D721Med (cell line): ENCODE results near the gene FAM78A.
"Not testable (repeated sequence)": the region's sequence is repeated elsewhere in the genome, so short reads cannot be mapped to it uniquely, and the experiment has no call there.

Experiments used
- DNase-seq: peaks from one replicate; pipeline ENCODE4 v3.0.0; 2011; ENCODE audit warnings: low spot score; ENCODE audit not compliant: insufficient read length
- FAIRE-seq: peaks from 2 replicates; lab custom pipeline; 2011; peaks lifted over from hg19 to GRCh38; lab: Jason Lieb, UNC
- TF ChIP-seq, protein P1 (sequence below): IDR thresholded peaks from 2 replicates; pipeline ENCODE4 v1.5.1; 2012; ENCODE audit warnings: mild to moderate bottlenecking, control low read depth; ENCODE audit not compliant: insufficient read depth; ENCODE audit errors: missing control alignments

FAM78A gene

DNA sequence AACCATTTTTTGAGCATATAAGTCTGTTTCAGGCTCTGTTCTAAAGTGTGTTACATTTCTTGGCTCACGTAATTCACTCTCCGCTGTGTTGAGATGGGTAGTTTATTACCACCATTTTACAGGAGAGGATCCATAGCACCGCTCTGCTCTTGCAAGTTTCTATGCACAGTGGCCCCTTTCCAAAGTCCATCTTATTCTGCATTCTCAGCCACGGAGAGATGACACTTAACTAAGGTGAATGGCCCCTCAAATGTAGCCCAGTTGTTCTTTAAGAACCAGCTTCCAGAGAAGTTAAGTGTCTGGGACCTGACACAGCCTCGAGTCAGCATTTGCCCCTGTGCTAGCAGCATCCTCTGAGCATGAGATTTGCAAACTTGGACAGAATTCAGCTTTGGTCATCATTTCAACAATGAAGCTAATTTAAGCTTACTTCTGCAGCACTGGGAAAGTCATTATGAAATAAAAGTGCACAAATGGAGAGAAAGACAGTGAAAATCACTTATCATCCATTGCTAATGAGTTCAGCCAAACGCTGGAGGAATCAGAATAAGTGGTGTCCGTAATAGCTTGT lies 61.9 kb downstream of the FAM78A start:
- TF ChIP-seq, protein P1, sequence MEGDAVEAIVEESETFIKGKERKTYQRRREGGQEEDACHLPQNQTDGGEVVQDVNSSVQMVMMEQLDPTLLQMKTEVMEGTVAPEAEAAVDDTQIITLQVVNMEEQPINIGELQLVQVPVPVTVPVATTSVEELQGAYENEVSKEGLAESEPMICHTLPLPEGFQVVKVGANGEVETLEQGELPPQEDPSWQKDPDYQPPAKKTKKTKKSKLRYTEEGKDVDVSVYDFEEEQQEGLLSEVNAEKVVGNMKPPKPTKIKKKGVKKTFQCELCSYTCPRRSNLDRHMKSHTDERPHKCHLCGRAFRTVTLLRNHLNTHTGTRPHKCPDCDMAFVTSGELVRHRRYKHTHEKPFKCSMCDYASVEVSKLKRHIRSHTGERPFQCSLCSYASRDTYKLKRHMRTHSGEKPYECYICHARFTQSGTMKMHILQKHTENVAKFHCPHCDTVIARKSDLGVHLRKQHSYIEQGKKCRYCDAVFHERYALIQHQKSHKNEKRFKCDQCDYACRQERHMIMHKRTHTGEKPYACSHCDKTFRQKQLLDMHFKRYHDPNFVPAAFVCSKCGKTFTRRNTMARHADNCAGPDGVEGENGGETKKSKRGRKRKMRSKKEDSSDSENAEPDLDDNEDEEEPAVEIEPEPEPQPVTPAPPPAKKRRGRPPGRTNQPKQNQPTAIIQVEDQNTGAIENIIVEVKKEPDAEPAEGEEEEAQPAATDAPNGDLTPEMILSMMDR: no peak
- FAIRE-seq (no peak), DNase-seq (no peak)

DNA sequence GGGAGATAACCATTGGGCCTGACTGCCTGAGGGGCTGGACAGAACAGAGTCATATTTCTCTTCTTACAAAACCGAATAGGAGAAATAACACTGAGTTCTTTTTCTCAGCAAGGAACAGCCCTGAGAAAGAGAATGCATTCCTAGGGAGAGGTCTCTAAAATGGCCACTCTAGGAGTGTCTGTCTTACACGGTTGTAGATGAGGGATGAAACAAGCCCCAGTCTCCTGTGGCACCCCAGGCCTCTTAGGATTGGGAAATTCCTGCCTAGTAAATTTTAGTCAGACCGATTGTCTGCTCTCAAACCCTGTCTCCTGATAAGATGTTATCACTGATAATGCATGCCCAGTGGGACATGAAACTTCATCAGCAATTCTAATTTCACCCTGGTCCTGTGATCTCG lies 64.4 kb downstream of the FAM78A start:
- not testable (repeated sequence) for FAIRE-seq, DNase-seq
